DMS 273 (cell line): ENCODE measurements around the gene ITGA8.

Source experiments
- DNase-seq: peaks from one replicate; lab custom pipeline; 2025; ENCODE audit not compliant: unreplicated experiment; lab: John Stamatoyannopoulos, UW

ITGA8 gene

GRCh38 chr10:15472431-15473395 is 247.0 kb downstream of the ITGA8 start:
- no peak for DNase-seq

DNA sequence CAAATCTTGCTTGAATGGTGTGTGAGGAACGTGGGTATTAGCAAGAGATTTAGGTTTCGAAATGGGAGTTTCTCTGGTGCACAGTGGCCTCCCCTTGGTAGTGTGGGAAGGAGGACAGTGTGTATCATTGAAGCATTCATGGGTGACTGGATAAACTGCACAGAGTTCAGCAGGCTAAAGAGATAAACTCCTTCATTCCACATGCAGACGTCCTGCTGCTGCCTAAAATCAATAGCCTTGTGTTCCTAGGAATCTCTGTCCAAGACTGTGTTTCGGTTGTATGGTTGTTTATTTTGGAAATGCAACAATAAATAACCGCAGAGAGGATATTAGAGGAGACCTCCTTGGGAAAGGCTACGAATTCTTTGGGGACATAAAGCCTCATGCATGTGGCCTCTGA is 247.7 kb downstream of the ITGA8 start:
- no peak for DNase-seq

GRCh38 chr10:15469111-15469510 is 250.6 kb downstream of the ITGA8 start:
- DNase-seq: no peak

GRCh38 chr10:15464381-15464780 is 255.3 kb downstream of the ITGA8 start:
- DNase-seq: no peak
